Measurements from ENCODE around the gene KCNG2.
"Not testable (repeated sequence)": the region's sequence is repeated elsewhere in the genome, so short reads cannot be mapped to it uniquely, and the experiment has no call there.

Gene KCNG2

GRCh38 chr18:79797518-79798345, at the start of gene KCNG2:
Gene KCNG2 (plus strand): TSS chr18:79797938. CDS start chr18:79863668, 65,730 bp downstream.
- DNase-seq: peak; percentile 48

GRCh38 chr18:79748321-79749180, 49.2 kb upstream of the KCNG2 start:
- DNase-seq: no peak

GRCh38 chr18:79749251-79750191, 48.2 kb upstream of the KCNG2 start:
- peak; percentile 93 for DNase-seq

- no peak for DNase-seq
Observed at GRCh38 chr18:79750980-79751571, 46.7 kb upstream of the KCNG2 start.

- DNase-seq: not testable (repeated sequence)
Observed at GRCh38 chr18:79751918-79752578, 45.7 kb upstream of the KCNG2 start.

GRCh38 chr18:79752946-79753345, 44.8 kb upstream of the KCNG2 start:
- not testable (repeated sequence) for DNase-seq

- DNase-seq: no peak
Observed at GRCh38 chr18:79753391-79753851, 44.3 kb upstream of the KCNG2 start.

- DNase-seq: no peak
Observed at GRCh38 chr18:79754022-79754761, 43.5 kb upstream of the KCNG2 start.

GRCh38 chr18:79754831-79755351, 42.8 kb upstream of the KCNG2 start:
- no peak for DNase-seq

- DNase-seq: no peak
Observed at GRCh38 chr18:79755496-79756142, 42.1 kb upstream of the KCNG2 start.

- no peak for DNase-seq
Observed at GRCh38 chr18:79756143-79756500, 41.6 kb upstream of the KCNG2 start.

GRCh38 chr18:79756826-79757225, 40.9 kb upstream of the KCNG2 start:
- DNase-seq: no peak

GRCh38 chr18:79760348-79760747, 37.4 kb upstream of the KCNG2 start:
- DNase-seq: no peak

GRCh38 chr18:79760881-79761280, 36.9 kb upstream of the KCNG2 start:
- DNase-seq: no peak

- DNase-seq: no peak
Observed at GRCh38 chr18:79763407-79763806, 34.3 kb upstream of the KCNG2 start.

- DNase-seq: no peak
Observed at GRCh38 chr18:79764131-79764530, 33.6 kb upstream of the KCNG2 start.

- no peak for DNase-seq
Observed at GRCh38 chr18:79765491-79766245, 32.1 kb upstream of the KCNG2 start.

GRCh38 chr18:79766308-79766707, 31.4 kb upstream of the KCNG2 start:
- DNase-seq: peak; percentile 53

GRCh38 chr18:79768745-79769144, 29.0 kb upstream of the KCNG2 start:
- DNase-seq: no peak

All from COR-L47 (cell line).